ENCODE measurements around the gene STARD10. TPM values are rescaled to one million over a fixed set of nuclear protein-coding genes. Genes with fewer than 3 reads are reported as not detected.

STARD10 gene
- total and polyA plus RNA-seq, 8 donors = 99.5 to 366 (median 164) TPM

DNA sequence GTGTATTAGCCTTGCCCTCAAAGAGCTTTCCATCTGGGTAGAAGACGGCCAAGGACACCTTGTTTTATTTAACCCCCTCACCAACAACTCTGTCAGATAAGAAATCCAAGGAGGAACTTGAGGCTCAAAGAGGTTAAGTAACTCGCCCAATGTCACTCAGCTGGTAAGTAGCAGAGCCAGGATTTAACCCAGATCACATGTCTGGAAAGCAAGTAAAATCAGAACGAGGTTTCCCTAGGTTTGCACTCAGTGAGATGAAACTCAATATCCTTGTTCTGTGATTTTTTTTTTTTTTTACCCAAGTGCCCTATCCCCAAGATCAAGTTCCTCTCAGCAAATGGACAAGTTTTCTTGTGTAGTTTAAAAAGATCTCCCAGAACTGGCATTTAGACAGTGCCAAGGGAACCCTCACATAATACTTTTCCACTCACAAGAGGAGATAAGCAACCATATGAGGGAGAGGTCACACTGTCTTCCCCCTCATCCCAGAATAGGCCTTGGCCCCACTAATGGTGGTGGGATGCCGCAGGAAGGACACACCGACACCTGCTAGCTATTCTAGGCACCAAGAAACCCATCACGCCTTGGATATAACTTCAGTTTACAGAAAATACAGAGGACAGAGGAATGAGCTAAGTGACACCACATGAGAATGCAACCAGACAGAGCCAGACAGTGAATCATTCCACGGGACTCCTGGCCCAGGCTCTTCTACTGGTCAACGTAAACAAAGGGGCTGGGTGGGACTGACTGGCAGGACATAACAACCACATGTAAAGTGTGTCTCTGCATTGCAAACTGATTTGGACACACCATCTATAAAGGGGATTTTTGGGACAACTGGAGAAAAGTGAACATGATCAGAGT, 33.1 kb downstream of the STARD10 start:
- WGBS, 2 donors = 83% methylated on average over 8 of the region's 8 CpGs
- no peak for DNase-seq
- intact Hi-C loops (cut with DNase I) = no loop called here
- no peak for FAIRE-seq
- peak overlapping the region in 1 of 4 donors; percentile 55 for H3K27ac ChIP-seq
- TF ChIP-seq, protein P1, sequence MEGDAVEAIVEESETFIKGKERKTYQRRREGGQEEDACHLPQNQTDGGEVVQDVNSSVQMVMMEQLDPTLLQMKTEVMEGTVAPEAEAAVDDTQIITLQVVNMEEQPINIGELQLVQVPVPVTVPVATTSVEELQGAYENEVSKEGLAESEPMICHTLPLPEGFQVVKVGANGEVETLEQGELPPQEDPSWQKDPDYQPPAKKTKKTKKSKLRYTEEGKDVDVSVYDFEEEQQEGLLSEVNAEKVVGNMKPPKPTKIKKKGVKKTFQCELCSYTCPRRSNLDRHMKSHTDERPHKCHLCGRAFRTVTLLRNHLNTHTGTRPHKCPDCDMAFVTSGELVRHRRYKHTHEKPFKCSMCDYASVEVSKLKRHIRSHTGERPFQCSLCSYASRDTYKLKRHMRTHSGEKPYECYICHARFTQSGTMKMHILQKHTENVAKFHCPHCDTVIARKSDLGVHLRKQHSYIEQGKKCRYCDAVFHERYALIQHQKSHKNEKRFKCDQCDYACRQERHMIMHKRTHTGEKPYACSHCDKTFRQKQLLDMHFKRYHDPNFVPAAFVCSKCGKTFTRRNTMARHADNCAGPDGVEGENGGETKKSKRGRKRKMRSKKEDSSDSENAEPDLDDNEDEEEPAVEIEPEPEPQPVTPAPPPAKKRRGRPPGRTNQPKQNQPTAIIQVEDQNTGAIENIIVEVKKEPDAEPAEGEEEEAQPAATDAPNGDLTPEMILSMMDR (IDR thresholded peaks at IDR 0.05) = no peak
- H3K4me3 ChIP-seq = no peak overlapping the region
- ATAC-seq = no peak
- H3K4me1 ChIP-seq = peaks cover 0 to 9% (median 0%) of the 10 kb centered on the region in 3 donors
- no peaks in the 10 kb centered on the region for H3K27me3 ChIP-seq
- H3K36me3 ChIP-seq = peaks cover 0 to 18% (median 7%) of the 10 kb centered on the region in 3 donors
- H3K9me3 ChIP-seq = no peaks in the 10 kb centered on the region

DNA sequence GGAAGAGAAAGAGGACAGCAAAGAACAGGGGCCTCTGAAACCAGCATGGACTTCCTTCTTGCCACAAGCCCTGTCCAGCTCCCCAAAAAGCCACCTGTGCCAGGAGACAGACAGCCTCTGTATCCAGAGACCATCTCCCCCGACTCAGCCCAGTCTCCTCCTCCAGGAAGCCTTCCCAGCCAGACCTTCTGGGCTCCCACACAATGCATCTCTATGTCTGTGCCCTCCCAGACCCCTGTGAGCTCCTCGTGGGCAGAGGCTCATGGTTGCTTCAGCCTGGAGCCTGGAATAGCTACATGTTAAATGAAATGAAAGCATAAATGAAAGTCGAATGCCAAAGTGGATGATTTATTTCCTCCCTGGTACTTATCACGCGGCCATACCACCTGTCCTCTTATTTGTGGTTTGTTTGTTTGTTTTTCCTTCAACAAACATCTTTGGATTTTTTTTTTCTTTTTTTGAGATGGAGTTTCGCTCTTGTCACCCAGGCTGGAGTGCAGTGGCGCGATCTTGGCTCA, 34.3 kb downstream of the STARD10 start:
- 67 to 71% methylated on average over 8 of the region's 8 CpGs for WGBS, 2 donors
- ATAC-seq = peak in 1 of 4 donors; percentile 55
- intact Hi-C loops (cut with DNase I) = no loop called here
- Histone ChIP-seq H3K36me3 (peaks cover 0 to 29% (median 7%) of the 10 kb centered on the region in 3 donors), H3K27me3 (no peaks in the 10 kb centered on the region), H3K4me1 (peaks cover 0 to 9% (median 0%) of the 10 kb centered on the region in 3 donors), H3K27ac (peak overlapping the region in 1 of 4 donors; percentile 55), H3K9me3 (no peaks in the 10 kb centered on the region), H3K4me3 (no peak overlapping the region)
- FAIRE-seq = no peak
- DNase-seq = no peak
- TF ChIP-seq, protein P1 (IDR thresholded peaks at IDR 0.05) = no peak

DNA sequence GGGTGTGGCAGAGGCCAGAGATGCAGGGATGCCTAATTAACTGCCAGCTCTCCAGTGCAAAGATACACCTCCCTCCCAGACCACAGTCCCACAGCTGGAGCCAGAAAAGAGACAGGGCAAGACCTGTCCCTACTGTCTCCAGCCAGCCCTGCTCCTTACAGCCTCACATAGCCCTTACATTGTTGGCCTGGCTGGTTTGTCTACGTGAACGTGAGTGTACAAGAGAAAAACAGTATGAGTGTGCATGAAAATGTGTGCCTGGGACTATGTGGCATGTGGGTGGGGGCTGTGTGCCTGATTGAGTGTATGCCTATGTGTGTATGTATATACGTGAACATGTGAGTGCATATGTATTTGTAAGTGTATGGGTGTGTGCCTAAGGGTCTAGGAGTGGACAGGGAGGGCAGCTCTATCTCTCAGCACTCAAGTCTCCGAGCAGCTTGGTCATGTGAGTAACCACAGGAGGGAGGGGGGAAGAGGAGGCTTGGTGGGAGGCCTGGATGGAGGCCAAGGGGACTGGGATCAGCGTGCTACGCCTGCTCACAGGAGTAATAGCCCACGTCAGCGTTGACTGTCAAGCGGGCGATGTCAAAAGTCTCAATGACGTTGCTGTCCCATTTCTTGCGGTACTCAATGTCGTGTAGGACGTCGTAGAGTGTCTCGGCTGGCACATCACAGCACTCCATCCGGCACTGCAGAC, 35.0 kb downstream of the STARD10 start:
- ATAC-seq = peak; percentile 35 to 67 (median 46)

DNA sequence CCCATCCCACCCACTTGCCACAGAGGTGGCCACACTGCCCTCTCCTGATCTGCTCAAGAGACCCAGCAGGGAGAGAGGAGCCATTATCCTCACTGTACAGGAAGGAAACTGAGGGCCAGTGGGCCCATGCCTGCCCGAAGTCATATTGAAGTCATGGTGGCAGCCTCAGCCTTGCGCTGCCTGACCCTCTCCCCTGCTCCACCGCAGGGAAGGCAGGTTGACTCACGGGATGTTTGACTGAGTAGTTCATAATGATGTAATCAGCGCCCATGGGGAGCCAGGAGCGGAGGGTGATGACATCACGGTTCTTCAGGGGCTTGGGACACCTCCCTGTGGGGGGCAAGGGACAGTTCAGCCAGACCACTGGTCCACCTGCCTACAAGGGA, 35.5 kb downstream of the STARD10 start:
- H3K27me3 ChIP-seq = no peaks in the 10 kb centered on the region
- peak in 1 of 6 donors; percentile 14 for DNase-seq
- 87 to 91% methylated on average over 7 of the region's 7 CpGs for WGBS, 2 donors
- FAIRE-seq = no peak
- H3K4me1 ChIP-seq = peaks cover 0 to 9% (median 0%) of the 10 kb centered on the region in 3 donors
- no peak overlapping the region for H3K27ac ChIP-seq
- intact Hi-C loops (cut with DNase I) = no loop called here
- ATAC-seq = no peak
- H3K4me3 ChIP-seq = no peak overlapping the region
- H3K36me3 ChIP-seq = peaks cover 0 to 34% (median 7%) of the 10 kb centered on the region in 3 donors
- no peaks in the 10 kb centered on the region for H3K9me3 ChIP-seq
- TF ChIP-seq, protein P1 (IDR thresholded peaks at IDR 0.05) = no peak

More for the DNA sequence above, 35.0 kb downstream of the STARD10 start:
- TF ChIP-seq, protein P1 (IDR thresholded peaks at IDR 0.05) = no peak
- WGBS, 2 donors = 49 to 66% methylated on average over 17 of the region's 17 CpGs
- DNase-seq (peak in 4 of 6 donors; percentile 46 to 74 (median 57)), FAIRE-seq (no peak)
- Histone ChIP-seq H3K9me3 (no peaks in the 10 kb centered on the region), H3K4me3 (no peak overlapping the region), H3K36me3 (peaks cover 0 to 34% (median 7%) of the 10 kb centered on the region in 3 donors), H3K27ac (peak overlapping the region in 1 of 4 donors; percentile 55), H3K4me1 (peaks cover 0 to 9% (median 0%) of the 10 kb centered on the region in 3 donors), H3K27me3 (no peaks in the 10 kb centered on the region)
- intact Hi-C loops (cut with DNase I) = no loop called here

Measured in pancreas (tissue), 10 donors.